ENCODE results near the gene GLYR1.
A peak's percentile ranks its signal among the peaks of the same experiment; 100 is the strongest.

GLYR1 gene

DNA sequence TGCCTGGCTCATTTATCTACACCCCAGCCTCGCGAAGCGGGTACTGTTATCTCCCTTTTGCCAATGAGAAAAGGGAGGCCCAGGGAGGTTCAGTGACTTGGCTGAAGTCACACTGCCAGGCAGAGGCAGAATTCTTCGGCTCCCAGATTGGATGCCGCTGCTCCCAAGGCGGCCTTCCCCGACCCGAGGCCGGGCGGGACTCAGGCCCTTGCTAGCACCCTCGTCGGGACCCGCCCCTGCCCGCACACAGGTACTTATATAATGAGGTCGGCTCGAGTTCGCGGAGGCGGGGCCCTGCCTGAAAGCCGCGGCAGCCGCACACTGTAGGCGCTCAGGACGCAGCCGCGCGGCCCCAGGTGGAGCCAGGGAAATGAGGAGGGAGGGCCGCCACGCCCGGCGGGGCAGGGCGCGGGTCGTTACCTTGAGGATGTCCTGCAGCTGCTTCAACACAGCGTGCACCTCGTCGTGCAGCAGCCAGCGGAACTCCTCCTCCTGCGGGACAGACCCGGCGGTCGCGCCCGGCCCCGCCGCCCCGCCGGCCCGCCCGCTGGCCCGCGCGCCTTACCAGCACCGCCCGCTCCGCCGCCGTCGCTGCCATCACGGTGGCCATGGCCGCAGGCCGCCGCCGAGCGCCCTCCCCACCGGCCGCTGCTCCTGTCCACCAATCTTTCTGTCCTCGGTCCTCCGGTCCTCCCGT, 45.0 kb downstream of the GLYR1 start, which contains the start of gene ROGDI:
Gene ROGDI, minus strand, starts transcription at position 672 of the 697 bp plus-strand sequence. Its CDS starts 62 bp downstream, at position 610.
- DNase-seq (ENCODE audit: insufficient read length) (peak; percentile 64), FAIRE-seq (no peak)
- TF ChIP-seq TAF1 (IDR thresholded peaks at IDR 0.05; ENCODE audit: borderline replicate concordance, low read depth, low read length) (no peak), POLR2A (IDR thresholded peaks at IDR 0.05; ENCODE audit: low read depth, low read length) (no peak), POLR2AphosphoS5 (IDR thresholded peaks at IDR 0.05; ENCODE audit: low read depth, low read length) (no peak)

DNA sequence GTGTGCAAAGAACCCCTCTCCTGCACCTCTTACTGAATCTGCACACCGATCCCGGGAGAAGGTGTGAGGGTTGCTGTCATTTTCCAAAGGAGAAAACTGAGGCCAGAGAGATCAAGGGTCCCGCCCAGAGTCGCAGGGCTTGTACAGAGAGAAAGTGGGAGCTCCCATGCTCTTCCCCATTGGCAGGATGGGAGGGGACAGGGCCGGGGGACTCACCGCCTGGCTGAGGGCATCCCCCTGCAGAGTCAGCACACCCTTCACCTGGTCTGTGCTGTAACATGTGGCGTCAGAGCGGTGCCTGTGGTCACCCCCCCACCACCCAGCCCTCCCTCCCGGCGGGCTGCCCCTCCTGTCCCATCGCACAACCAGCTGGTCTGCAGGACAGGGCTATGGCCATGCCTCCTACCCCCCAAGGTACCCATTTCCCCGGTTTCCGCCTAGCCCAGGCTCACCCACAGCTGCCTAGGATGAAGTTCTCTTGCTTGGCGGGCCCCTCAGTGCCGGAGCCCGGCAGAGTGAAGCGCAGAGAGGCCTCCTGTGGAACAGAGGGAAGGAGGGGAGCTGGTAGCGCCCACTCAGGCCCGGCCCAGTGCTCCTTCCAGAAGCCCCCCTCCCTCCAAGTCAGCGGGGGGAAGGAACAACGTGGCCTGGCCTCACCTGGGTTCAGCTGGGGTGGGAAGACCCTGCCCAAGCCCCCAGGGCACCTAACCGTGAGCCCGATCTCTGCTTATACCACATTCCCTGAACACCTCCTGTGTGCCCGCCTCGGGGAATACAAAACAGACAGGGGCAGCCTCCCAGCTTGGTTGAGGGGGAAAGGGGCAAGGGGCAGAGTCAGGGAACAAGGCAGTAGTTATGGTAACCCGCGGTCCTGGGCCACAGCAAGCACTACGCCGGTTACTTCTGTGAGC, 45.8 kb downstream of the GLYR1 start:
- TF ChIP-seq POLR2AphosphoS5 (IDR thresholded peaks at IDR 0.05; ENCODE audit: low read depth, low read length) = no peak
- no peak for TF ChIP-seq POLR2A (IDR thresholded peaks at IDR 0.05; ENCODE audit: low read depth, low read length)
- TF ChIP-seq TAF1 (IDR thresholded peaks at IDR 0.05; ENCODE audit: borderline replicate concordance, low read depth, low read length) = no peak
- DNase-seq (ENCODE audit: insufficient read length) = no peak
- no peak for FAIRE-seq

DNA sequence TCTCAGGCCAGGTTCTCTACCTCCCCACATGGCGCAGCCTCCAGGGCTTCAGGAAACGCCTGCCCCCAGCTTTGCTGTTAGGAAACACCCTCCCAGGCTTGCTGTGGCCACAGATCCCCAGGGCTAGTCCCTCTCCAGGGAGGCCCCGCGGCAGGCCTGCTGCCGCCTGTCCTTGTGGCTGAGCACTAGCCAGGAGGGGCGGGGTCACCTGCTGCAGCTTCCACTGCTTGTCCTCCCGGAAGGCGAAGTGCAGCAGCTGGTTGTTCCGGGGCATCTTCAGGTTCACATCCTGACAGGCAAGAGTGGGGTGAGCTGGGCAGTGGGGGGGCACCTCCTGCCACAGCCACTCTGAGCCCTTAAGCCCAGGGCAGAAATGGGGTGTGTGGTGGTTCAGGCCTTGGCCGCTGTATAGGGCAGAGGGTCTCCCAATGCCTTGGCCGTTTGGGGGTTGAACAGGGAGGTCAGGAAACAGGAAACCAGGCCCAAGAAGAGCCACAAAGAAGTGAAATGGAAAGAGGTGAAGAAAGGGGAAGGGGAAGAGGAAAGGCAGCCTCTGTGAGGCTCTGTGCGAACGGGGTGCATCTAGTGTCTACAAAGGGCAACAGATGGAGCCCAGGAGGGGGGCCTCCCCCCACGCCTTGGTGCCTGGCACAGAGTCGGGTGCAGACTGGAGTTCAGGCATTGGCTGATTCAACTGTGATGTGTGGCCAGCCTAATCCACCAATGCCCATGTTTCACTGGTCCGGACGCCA, 46.6 kb downstream of the GLYR1 start:
- FAIRE-seq = no peak

DNA sequence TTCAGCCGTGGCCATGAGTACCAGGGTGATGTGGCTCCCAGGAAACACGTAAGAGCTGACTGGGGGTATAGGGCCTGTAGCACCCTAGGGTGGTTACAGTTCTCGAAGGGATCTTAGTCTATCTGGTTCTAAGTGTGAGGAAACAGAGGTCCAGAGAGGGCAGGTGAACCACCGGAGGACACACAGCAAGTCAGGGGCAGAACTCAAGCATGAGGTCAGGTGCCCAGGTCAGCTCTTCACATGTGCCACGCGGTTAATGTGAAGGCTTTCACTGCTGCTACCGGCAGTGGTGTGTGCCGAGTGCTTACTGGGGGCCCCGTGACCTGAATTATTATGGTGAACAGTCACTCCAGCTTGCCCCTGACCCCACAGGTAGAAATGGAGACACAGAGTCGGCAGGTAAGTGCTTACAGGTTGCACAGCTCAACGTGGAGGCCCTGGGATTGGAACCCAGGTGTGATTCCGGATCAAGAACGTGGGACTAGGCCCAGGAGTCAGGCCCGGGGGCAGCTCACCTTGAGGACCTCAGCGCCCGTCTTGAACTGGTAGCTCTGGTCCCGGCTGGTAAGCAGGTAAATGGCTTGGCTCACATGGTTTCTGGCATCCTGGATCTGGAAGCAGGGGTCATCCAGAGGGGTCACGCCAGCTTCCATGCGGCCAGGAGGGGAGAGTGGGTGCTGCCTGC, 47.8 kb downstream of the GLYR1 start:
- FAIRE-seq (no peak), DNase-seq (ENCODE audit: insufficient read length) (no peak)
- no peak for TF ChIP-seq TAF1 (IDR thresholded peaks at IDR 0.05; ENCODE audit: borderline replicate concordance, low read depth, low read length)

More for the DNA sequence above, 46.6 kb downstream of the GLYR1 start:
- no peak for DNase-seq (ENCODE audit: insufficient read length)
- TF ChIP-seq TAF1 (IDR thresholded peaks at IDR 0.05; ENCODE audit: borderline replicate concordance, low read depth, low read length) = no peak
- no peak for TF ChIP-seq POLR2AphosphoS5 (IDR thresholded peaks at IDR 0.05; ENCODE audit: low read depth, low read length)
- TF ChIP-seq POLR2A (IDR thresholded peaks at IDR 0.05; ENCODE audit: low read depth, low read length) = no peak

DNA sequence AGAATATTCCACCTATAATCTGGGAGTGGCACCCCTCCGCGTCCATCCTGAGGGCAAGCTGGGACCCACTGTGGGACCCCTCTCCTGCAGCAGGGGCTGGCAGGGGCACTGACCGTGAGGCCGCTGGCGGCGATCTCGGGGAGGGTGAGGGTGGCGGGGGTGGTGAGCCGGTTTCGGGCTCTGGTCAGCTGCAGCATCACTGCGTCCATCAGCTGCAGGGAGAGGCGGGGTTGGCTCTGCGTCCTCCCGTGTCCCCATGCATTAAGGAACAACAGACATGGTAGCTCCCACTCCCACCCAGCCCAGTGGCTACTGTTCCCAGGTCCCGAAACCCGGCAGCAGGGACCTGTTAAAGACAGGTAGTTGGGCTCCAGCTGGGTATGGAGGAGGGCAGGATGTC, 48.6 kb downstream of the GLYR1 start:
- TF ChIP-seq TAF1 (IDR thresholded peaks at IDR 0.05; ENCODE audit: borderline replicate concordance, low read depth, low read length) (no peak), POLR2AphosphoS5 (IDR thresholded peaks at IDR 0.05; ENCODE audit: low read depth, low read length) (no peak), POLR2A (IDR thresholded peaks at IDR 0.05; ENCODE audit: low read depth, low read length) (no peak)
- no peak for FAIRE-seq
- no peak for DNase-seq (ENCODE audit: insufficient read length)

DNA sequence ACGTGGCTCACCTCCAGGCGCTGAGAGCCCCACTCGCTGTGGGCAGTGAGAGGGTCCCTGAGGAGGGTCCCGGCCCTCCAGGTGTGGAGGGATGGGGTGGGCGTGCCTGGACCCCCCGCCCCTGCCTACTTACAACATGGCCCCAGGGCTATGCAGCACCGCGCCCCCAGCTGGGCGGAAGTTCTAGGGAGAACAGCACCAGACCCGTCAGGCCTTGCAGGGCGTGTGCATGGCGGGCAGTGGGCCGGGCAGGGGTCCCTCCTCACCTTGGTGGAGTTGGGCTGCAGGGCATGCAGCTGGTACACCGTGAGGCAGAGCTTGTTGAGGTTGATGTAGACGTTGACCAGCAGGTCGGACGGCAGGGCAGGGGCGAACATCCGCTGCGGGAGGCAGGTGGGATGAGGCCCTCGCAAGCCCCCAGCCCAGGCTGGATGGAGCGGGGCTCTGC, 49.3 kb downstream of the GLYR1 start:
- FAIRE-seq = no peak

DNA sequence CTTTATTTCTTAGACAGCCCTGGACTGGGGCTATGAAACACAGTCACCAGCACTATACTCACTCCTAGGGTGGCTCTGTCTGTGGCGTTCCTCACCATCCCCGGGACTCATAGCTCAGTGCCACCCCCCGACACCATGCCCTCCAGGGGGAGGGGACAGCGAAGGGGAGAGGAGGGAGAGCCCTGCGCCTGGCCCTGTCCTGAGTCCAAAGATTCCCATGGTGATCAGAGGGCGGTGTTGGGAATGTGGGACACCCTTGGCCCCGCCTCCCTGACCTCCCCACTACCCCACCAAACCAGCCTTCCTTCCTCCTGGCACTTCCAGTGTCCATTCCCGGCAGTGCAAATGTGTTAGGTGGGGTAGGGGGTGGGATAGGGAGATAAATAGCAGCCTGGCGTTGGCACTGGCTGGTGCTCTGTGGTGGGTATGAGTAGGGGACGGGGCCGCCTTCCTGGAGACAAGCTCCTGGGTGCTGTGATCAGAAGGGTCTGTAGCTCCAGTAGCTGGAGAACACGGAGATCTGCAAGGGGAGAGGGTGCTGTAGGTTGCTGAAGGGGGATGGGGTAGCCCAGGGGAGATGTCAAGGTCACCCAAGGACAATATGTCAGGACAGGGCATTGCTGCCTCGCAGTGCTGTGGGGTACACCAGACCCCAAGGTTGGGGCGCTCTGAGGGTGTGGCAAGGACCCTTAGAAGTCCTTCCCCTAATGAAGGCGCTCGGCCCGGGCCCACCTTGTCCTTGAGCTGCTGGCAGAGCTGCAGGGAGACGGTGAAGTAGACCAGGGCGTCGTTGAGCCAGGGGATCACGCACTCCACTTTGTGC, 49.9 kb downstream of the GLYR1 start:
- DNase-seq (ENCODE audit: insufficient read length) (no peak), FAIRE-seq (no peak)
- TF ChIP-seq POLR2AphosphoS5 (IDR thresholded peaks at IDR 0.05; ENCODE audit: low read depth, low read length) (no peak), POLR2A (IDR thresholded peaks at IDR 0.05; ENCODE audit: low read depth, low read length) (no peak), TAF1 (IDR thresholded peaks at IDR 0.05; ENCODE audit: borderline replicate concordance, low read depth, low read length) (no peak)

More for the DNA sequence above, 49.3 kb downstream of the GLYR1 start:
- no peak for DNase-seq (ENCODE audit: insufficient read length)
- no peak for TF ChIP-seq POLR2AphosphoS5 (IDR thresholded peaks at IDR 0.05; ENCODE audit: low read depth, low read length)
- TF ChIP-seq POLR2A (IDR thresholded peaks at IDR 0.05; ENCODE audit: low read depth, low read length) = no peak
- TF ChIP-seq TAF1 (IDR thresholded peaks at IDR 0.05; ENCODE audit: borderline replicate concordance, low read depth, low read length) = no peak

DNA sequence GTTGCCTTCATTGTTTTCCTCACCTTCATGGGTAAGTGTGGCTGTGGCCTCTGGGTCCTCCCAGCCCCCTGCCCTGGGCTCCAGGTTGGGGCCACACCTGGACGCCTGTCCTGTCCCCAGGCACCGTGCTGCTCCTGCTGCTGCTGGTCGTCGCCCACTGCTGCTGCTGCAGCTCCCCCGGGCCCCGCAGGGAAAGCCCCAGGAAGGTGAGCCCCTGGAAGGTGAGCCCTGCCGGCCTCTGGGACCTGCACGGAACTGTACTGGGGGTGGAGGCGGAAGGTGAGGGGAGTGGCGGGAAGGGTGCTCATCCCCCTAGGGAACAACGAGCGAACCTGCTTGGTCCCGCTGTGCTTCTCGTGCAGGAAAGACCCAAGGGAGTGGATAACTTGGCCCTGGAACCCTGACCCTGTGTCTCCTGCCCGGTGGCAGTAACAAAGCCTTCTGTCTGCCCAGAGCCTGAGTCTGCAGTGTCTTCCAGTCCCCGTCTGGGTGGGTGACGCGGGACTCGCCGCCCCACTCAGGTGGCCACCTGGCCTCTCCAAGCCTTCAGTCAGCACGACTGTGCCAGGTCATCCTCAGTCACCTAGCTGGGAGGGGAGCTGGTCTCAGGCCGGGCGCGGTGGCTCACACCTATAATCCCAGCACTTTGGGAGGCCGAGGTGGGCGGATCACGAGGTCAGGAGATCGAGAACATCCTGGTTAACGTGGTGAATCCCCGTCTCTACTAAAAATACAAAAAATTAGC, 51.1 kb downstream of the GLYR1 start:
- FAIRE-seq (no peak), DNase-seq (ENCODE audit: insufficient read length) (no peak)
- TF ChIP-seq TAF1 (IDR thresholded peaks at IDR 0.05; ENCODE audit: borderline replicate concordance, low read depth, low read length) = no peak
- no peak for TF ChIP-seq POLR2A (IDR thresholded peaks at IDR 0.05; ENCODE audit: low read depth, low read length)
- TF ChIP-seq POLR2AphosphoS5 (IDR thresholded peaks at IDR 0.05; ENCODE audit: low read depth, low read length) = no peak

DNA sequence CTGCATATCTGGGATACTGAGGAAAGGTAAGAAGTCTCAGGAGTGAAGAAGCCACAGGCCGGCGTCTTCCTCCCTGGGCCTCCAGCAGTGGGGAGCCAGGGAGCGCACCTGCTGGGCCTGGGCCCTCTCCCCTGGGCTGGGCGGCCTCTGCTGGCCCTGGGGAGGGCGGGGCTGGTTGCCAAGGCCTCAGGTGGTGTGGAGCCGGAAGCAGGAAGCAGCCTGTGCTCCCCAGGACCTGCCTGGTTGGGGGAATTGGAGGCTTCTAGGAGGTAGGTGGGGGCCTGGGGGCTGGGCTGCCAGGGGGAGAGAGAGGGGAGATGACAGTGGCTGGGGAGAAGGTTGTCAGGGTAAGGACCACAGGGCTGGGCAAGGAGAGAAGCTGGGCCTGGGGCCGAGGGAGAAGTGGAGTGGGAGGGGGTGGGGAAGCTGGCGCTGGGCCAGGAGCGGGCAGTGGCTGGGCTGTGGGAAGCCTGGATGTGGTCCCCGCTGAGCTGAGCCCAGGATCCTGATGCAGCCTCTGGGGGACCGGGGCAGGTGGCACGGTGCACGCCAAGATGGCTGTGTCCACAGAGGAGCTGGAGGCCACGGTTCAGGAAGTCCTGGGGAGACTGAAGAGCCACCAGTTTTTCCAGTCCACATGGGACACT, 51.8 kb downstream of the GLYR1 start, which contains the start of gene SMIM22:
Gene SMIM22, plus strand, starts transcription at position 189 of the 647 bp plus-strand sequence. Its CDS starts 366 bp downstream, at position 555.
- TF ChIP-seq POLR2A (IDR thresholded peaks at IDR 0.05; ENCODE audit: low read depth, low read length) = no peak
- no peak for TF ChIP-seq POLR2AphosphoS5 (IDR thresholded peaks at IDR 0.05; ENCODE audit: low read depth, low read length)
- TF ChIP-seq TAF1 (IDR thresholded peaks at IDR 0.05; ENCODE audit: borderline replicate concordance, low read depth, low read length) = no peak
- no peak for DNase-seq (ENCODE audit: insufficient read length)
- no peak for FAIRE-seq

Measured in GM12892 (cell line).